ENCODE results near the gene CBX8.

The CBX8 gene

DNA sequence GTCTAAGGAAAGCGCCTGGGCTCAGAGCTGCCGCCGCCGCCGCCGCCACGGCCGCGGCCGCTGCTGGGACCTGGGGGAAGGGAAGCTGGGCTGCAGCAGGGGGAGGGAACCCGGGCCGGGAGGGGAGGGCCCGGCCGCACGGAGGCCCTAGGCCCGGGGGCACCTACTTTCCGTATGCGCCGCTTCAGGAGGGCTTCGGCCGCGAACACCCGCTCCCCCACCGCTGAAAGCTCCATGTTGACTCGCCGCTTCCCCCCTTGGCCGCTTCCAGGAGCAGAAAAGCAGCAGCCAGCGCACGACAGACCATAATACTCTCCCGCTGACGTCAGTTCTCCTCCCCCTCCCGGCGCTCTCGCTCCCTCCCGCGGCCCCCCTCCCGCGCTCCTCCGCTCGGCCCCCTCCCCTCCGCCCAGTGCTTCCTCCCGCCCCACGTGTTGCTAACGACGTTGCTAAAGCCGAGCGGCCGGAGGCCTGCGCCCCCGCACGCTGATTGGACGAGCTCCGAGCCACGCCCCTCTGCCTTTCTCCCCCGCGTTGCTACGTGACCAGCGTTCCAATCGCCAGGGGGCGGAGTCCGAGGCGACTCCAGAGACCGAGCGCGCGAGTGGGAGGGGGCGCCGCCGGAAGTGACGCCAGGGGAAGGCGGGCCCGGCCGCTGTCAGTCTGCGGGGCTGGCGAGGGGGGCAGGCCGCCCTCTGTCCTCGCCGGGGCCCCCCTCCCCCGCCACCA lies at the start of gene CBX8:
CBX8 (minus strand) TSS at position 315 of the 729 bp plus-strand sequence; CDS start at position 236, 79 bp downstream.
- peaks cover 28 to 41% of the 10 kb centered on the region in 2 donors for H3K4me1 Mint-ChIP-seq
- ATAC-seq (replicated peaks) (peak; percentile 92 to 93), DNase-seq (peak; percentile 99)
- peaks cover 0 to 6% of the 10 kb centered on the region in 2 donors for H3K9me3 Mint-ChIP-seq
- H3K27me3 Mint-ChIP-seq: peaks cover 34 to 41% of the 10 kb centered on the region in 2 donors
- peak within 1 kb of the TSS; percentile 91 for H3K27ac Mint-ChIP-seq
- H3K4me3 Mint-ChIP-seq: peak within 1 kb of the TSS; percentile 86 to 90
- H3K36me3 Mint-ChIP-seq: peaks cover 13 to 20% of the 10 kb centered on the region in 2 donors

- no peak for ATAC-seq (replicated peaks)
- Mint-ChIP-seq H3K27me3 (peaks cover 33 to 63% of the 10 kb centered on the region in 2 donors), H3K4me3 (no peak overlapping the region), H3K36me3 (no peaks in the 10 kb centered on the region), H3K9me3 (no peaks in the 10 kb centered on the region), H3K4me1 (peaks cover 13 to 37% of the 10 kb centered on the region in 2 donors), H3K27ac (no peak overlapping the region)
- no peak for DNase-seq
Measured at GRCh38 chr17:79845601-79845949, 48.7 kb upstream of the CBX8 start.

GRCh38 chr17:79844869-79845600 lies 48.2 kb upstream of the CBX8 start:
- Mint-ChIP-seq H3K27ac (no peak overlapping the region), H3K27me3 (peaks cover 36 to 64% of the 10 kb centered on the region in 2 donors), H3K9me3 (no peaks in the 10 kb centered on the region), H3K4me3 (peak overlapping the region; percentile 29 to 48), H3K4me1 (peaks cover 13 to 42% of the 10 kb centered on the region in 2 donors), H3K36me3 (no peaks in the 10 kb centered on the region)
- DNase-seq (no peak), ATAC-seq (replicated peaks) (peak; percentile 67 to 69)

DNA sequence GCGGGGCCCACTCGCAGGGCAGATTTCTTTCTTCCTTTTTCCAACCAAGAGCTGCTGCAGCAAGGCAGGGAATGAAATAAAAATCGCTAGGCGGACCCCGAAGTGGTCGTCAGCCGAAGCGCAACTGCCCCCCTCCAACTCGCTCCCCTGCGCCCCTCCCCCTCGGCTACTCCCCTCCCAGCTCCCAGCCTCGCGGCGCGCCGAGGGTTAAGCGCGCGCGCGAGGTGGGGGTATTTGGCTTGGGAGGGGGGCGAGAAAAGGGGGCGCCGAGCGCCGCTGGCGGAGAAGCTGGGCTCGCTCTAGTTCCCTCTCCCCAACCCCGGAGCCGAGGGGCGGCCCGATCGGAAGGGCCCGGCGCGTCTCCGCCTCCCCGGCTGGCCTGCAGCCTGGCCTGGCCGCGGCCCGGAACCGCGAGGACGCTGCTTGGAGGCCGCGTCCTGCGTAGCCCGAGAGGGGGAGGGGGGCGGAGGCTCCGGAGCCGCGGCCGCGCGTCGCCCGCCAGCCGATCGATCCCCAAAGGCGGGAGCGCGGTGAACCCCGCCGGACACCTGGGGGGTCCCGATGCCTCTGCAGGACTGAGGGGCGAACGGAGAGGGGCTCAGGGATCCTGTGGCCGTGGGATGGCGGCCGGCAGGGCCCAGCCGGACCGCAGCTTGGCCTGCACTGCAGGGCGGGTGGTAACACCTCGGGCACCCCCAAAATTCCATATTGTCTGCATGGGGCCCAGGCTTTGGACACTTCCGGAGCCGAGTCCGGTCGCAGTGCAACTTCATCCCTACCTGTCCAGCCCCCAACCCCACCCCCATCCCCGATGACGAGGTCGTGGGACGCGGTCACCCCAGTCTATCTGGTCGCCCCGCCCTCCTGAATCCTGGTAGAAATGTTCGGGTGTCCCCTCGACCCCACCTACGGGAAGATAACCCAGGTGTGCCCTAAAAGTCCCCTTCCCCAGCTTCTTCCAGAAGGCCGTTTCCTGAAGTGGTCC lies 47.2 kb upstream of the CBX8 start:
- H3K27ac Mint-ChIP-seq: peak overlapping the region; percentile 51
- H3K36me3 Mint-ChIP-seq: no peaks in the 10 kb centered on the region
- DNase-seq (no peak), ATAC-seq (replicated peaks) (no peak)
- peaks cover 38 to 58% of the 10 kb centered on the region in 2 donors for H3K27me3 Mint-ChIP-seq
- peaks cover 13 to 46% of the 10 kb centered on the region in 2 donors for H3K4me1 Mint-ChIP-seq
- no peaks in the 10 kb centered on the region for H3K9me3 Mint-ChIP-seq
- peak overlapping the region; percentile 77 to 83 for H3K4me3 Mint-ChIP-seq

- peak overlapping the region; percentile 51 for H3K27ac Mint-ChIP-seq
- no peak for ATAC-seq (replicated peaks)
- H3K9me3 Mint-ChIP-seq: no peaks in the 10 kb centered on the region
- peaks cover 13 to 46% of the 10 kb centered on the region in 2 donors for H3K4me1 Mint-ChIP-seq
- peaks cover 0 to under 1% of the 10 kb centered on the region in 2 donors for H3K36me3 Mint-ChIP-seq
- DNase-seq: no peak
- H3K27me3 Mint-ChIP-seq: peaks cover 31 to 52% of the 10 kb centered on the region in 2 donors
- peak overlapping the region; percentile 77 to 83 for H3K4me3 Mint-ChIP-seq
Measured at GRCh38 chr17:79843474-79843815, 46.6 kb upstream of the CBX8 start.

DNA sequence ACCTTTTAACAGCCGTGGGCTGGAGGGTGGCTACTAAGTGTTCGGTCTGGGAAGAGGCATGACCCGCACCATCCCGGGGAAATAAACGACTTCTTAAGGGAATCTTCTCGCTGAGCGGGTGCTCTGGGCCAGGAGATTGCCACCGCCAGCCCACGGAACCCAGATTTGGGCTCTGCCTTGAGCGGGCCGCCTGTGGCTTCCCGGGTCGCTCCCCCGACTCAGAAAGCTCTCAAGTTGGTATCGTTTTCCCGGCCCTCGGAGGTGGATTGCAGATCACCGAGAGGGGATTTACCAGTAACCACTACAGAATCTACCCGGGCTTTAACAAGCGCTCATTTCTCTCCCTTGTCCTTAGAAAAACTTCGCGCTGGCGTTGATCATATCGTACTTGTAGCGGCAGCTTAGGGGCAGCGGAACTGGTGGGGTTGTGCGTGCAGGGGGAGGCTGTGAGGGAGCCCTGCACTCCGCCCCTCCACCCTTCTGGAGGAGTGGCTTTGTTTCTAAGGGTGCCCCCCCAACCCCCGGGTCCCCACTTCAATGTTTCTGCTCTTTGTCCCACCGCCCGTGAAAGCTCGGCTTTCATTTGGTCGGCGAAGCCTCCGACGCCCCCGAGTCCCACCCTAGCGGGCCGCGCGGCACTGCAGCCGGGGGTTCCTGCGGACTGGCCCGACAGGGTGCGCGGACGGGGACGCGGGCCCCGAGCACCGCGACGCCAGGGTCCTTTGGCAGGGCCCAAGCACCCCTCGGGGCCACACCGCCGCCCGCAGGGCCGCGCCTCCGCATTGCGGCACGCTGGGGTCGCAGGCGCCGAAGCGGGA lies 46.0 kb upstream of the CBX8 start:
- Mint-ChIP-seq H3K4me1 (peaks cover 17 to 51% of the 10 kb centered on the region in 2 donors), H3K27me3 (peaks cover 25 to 46% of the 10 kb centered on the region in 2 donors), H3K4me3 (peak overlapping the region; percentile 63 to 71), H3K36me3 (peaks cover 0 to 5% of the 10 kb centered on the region in 2 donors), H3K9me3 (no peaks in the 10 kb centered on the region), H3K27ac (peak overlapping the region; percentile 65)
- DNase-seq (no peak), ATAC-seq (replicated peaks) (no peak)

- H3K27ac Mint-ChIP-seq: peak overlapping the region; percentile 79
- no peak for ATAC-seq (replicated peaks)
- peaks cover 23 to 42% of the 10 kb centered on the region in 2 donors for H3K27me3 Mint-ChIP-seq
- H3K4me3 Mint-ChIP-seq: peak overlapping the region; percentile 67 to 76
- H3K36me3 Mint-ChIP-seq: peaks cover under 1 to 5% of the 10 kb centered on the region in 2 donors
- no peak for DNase-seq
- peaks cover 24 to 58% of the 10 kb centered on the region in 2 donors for H3K4me1 Mint-ChIP-seq
- no peaks in the 10 kb centered on the region for H3K9me3 Mint-ChIP-seq
Measured at GRCh38 chr17:79842136-79842655, 45.3 kb upstream of the CBX8 start.

DNA sequence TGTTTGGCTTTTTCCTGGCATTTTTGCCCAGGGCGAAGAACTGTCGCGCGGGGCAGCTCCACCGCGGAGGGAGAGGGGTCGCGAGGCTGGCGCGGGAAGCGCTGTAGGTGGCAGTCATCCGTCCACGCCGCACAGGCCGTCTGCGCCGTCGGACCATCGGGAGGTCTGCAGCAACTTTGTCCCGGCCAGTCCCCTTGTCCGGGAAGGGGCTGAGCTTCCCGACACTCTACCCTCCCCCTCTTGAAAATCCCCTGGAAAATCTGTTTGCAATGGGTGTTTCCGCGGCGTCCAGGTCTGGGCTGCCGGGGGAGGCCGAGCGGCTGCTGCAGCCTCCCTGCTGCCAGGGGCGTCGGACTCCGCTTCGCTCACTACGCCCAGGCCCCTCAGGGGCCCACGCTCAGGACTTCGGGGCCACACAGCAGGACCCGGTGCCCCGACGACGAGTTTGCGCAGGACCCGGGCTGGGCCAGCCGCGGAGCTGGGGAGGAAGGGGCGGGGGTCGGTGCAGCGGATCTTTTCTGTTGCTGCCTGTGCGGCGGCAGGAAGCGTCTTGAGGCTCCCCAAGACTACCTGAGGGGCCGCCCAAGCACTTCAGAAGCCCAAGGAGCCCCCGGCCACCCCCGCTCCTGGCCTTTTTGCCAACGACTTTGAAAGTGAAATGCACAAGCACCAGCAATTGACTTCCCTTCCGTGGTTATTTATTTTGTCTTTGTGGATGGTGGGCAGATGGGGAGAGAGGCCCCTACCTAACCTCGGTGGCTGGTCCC lies 44.7 kb upstream of the CBX8 start:
- Mint-ChIP-seq H3K27ac (peak overlapping the region; percentile 79), H3K36me3 (peaks cover 5 to 7% of the 10 kb centered on the region in 2 donors), H3K4me3 (peak overlapping the region; percentile 67 to 76), H3K9me3 (no peaks in the 10 kb centered on the region), H3K27me3 (peaks cover 23 to 42% of the 10 kb centered on the region in 2 donors), H3K4me1 (peaks cover 29 to 64% of the 10 kb centered on the region in 2 donors)
- DNase-seq (no peak), ATAC-seq (replicated peaks) (no peak)

- peak overlapping the region; percentile 88 for H3K27ac Mint-ChIP-seq
- peaks cover 8 to 9% of the 10 kb centered on the region in 2 donors for H3K36me3 Mint-ChIP-seq
- H3K9me3 Mint-ChIP-seq: no peaks in the 10 kb centered on the region
- DNase-seq: no peak
- peaks cover 31 to 67% of the 10 kb centered on the region in 2 donors for H3K4me1 Mint-ChIP-seq
- peak overlapping the region; percentile 55 to 93 for H3K4me3 Mint-ChIP-seq
- H3K27me3 Mint-ChIP-seq: peaks cover 23 to 42% of the 10 kb centered on the region in 2 donors
- ATAC-seq (replicated peaks): no peak
Measured at GRCh38 chr17:79840989-79841286, 44.1 kb upstream of the CBX8 start.

DNA sequence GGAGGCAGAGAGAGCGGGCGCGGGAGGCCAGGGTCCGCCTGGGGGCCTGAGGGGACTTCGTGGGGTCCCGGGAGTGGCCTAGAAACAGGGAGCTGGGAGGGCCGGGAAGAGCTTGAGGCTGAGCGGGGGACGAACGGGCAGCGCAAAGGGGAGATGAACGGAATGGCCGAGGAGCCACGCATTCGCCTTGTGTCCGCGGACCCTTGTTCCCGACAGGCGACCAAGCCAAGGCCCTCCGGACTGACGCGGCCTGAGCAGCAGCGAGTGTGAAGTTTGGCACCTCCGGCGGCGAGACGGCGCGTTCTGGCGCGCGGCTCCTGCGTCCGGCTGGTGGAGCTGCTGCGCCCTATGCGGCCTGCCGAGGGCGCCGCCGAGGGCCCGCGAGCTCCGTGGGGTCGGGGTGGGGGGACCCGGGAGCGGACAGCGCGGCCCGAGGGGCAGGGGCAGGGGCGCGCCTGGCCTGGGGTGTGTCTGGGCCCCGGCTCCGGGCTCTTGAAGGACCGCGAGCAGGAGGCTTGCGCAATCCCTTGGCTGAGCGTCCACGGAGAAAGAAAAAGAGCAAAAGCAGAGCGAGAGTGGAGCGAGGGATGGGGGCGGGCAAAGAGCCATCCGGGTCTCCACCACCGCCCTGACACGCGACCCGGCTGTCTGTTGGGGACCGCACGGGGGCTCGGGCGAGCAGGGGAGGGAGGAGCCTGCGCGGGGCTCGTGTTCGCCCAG lies 43.6 kb upstream of the CBX8 start:
- DNase-seq: no peak
- Mint-ChIP-seq H3K4me1 (peaks cover 31 to 68% of the 10 kb centered on the region in 2 donors), H3K9me3 (no peaks in the 10 kb centered on the region), H3K4me3 (peak overlapping the region; percentile 66 to 93), H3K27ac (peak overlapping the region; percentile 88), H3K36me3 (peaks cover 8 to 12% of the 10 kb centered on the region in 2 donors), H3K27me3 (peaks cover 23 to 41% of the 10 kb centered on the region in 2 donors)
- no peak for ATAC-seq (replicated peaks)

- Mint-ChIP-seq H3K4me3 (peak within 1 kb of the TSS; percentile 93 to 94), H3K27ac (peak within 1 kb of the TSS; percentile 94), H3K9me3 (no peaks in the 10 kb centered on the region), H3K36me3 (peaks cover 16 to 20% of the 10 kb centered on the region in 2 donors), H3K4me1 (peaks cover 29 to 71% of the 10 kb centered on the region in 2 donors), H3K27me3 (peaks cover 23 to 35% of the 10 kb centered on the region in 2 donors)
- ATAC-seq (replicated peaks): peak; percentile 68 to 72
- peak; percentile 77 for DNase-seq
Measured at GRCh38 chr17:79839356-79840268, 42.7 kb upstream of the CBX8 start, which contains the start of gene CBX4. TSS of gene CBX4 (minus strand) at chr17:79839440. CDS start at chr17:79839251, 189 bp downstream.

Data from stimulated activated naive B cell treated with anti-CD40 and anti-IgM and Interleukin-4, amounts not matched to agents 10 μg/mL and 1 μg/mL and 100 μg/mL, for 72 hours (primary cell).